Stimulated activated CD8-positive, alpha-beta memory T cell treated with anti-CD3 and anti-CD28 coated beads, Interleukin-15, amount 100 ng/mL, for 24 hours (primary cell): ENCODE data around the gene SLC25A27.

Experiments
- DNase-seq: peaks from one replicate; pipeline ENCODE4 v3.0.0-alpha.2; 2020; ENCODE audit warnings: low read depth

Gene SLC25A27

GRCh38 chr6:46715141-46715540 is 62.4 kb downstream of the SLC25A27 start:
- DNase-seq, result no peak

GRCh38 chr6:46719099-46719498 is 66.3 kb downstream of the SLC25A27 start:
- DNase-seq, result no peak

GRCh38 chr6:46720401-46720800 is 67.6 kb downstream of the SLC25A27 start:
- no peak for DNase-seq
